ENCODE data around the gene RPS6KA5. TPM values are rescaled to one million over a fixed set of nuclear protein-coding genes. Genes with fewer than 3 reads are reported as not detected.

Gene RPS6KA5
- total RNA-seq, 2 donors from 2014 or later: 3.3 to 5.1 TPM

DNA sequence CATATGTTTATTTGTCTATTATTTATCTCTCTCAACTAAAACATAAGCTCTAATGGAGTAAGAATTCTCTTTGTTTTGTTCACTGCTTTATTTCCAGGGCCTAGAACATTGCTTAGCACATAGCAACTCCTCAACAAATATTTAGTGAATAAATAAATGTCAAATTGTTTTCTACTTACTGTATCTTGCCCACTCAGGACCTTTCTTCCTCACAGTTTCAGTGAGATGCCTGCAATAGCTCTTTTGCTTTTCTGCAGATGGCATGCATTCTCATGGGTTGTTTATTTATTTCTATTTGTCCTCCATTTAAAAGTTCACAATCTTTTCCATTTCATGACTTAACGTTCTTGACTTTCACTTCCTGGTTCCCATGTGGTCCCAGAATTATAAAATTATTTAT lies 149.3 kb downstream of the RPS6KA5 start:
- H3K4me1 ChIP-seq (ENCODE audit: control insufficient read depth, insufficient read depth, low read length): peaks cover 6% of the 10 kb centered on the region
- H3K36me3 ChIP-seq (ENCODE audit: control insufficient read depth, insufficient read depth, low read length): no peaks in the 10 kb centered on the region
- Mint-ChIP-seq H3K4me3 (no peak overlapping the region), H3K9me3 (no peaks in the 10 kb centered on the region), H3K27me3 (ENCODE audit: insufficient read depth) (no peaks in the 10 kb centered on the region), H3K36me3 (ENCODE audit: low read depth) (no peaks in the 10 kb centered on the region), H3K4me1 (peaks cover 3% of the 10 kb centered on the region), H3K27ac (no peak overlapping the region)
- no peaks in the 10 kb centered on the region for H3K27me3 ChIP-seq (ENCODE audit: control insufficient read depth, insufficient read depth, low read length, poor library complexity, severe bottlenecking)
- TF ChIP-seq, protein P1, sequence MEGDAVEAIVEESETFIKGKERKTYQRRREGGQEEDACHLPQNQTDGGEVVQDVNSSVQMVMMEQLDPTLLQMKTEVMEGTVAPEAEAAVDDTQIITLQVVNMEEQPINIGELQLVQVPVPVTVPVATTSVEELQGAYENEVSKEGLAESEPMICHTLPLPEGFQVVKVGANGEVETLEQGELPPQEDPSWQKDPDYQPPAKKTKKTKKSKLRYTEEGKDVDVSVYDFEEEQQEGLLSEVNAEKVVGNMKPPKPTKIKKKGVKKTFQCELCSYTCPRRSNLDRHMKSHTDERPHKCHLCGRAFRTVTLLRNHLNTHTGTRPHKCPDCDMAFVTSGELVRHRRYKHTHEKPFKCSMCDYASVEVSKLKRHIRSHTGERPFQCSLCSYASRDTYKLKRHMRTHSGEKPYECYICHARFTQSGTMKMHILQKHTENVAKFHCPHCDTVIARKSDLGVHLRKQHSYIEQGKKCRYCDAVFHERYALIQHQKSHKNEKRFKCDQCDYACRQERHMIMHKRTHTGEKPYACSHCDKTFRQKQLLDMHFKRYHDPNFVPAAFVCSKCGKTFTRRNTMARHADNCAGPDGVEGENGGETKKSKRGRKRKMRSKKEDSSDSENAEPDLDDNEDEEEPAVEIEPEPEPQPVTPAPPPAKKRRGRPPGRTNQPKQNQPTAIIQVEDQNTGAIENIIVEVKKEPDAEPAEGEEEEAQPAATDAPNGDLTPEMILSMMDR (conservative IDR thresholded peaks at IDR 0.05): no peak
- no peaks in the 10 kb centered on the region for H3K9me3 ChIP-seq (ENCODE audit: control insufficient read depth, low read length)
- no peak overlapping the region for H3K27ac ChIP-seq (ENCODE audit: low read depth, low read length)
- H3K9ac ChIP-seq (ENCODE audit: extremely low read depth, low read length, poor library complexity, severe bottlenecking): no peak overlapping the region
- DNase-seq: no peak
- H3K4me3 ChIP-seq (ENCODE audit: low read length): no peak overlapping the region
- WGBS, 2 experiments (ENCODE audit: insufficient coverage in 1 of 2, insufficient read length in 1 of 2): 93% methylated on average over 1 of the region's 1 CpG; no CpG with 5 or more reads in 1 of the 2 experiments

DNA sequence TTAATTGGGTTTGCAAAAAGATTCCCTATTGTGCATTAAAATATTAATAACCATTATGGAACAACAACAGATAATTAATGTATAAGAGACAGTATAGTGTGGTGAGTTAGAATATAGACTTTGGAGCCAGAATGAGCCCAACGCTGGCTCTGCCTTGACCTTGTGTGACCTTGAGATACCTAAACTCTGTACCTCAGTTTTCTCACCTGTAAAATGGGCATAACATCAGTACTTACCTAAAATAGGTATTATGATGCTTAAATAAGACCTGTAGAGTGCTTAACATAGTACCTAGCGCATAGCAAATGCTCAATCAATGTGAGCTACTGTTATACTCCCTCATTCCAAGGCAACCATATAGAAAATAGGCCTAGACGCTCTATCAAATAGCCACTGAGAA lies 153.3 kb downstream of the RPS6KA5 start:
- Histone ChIP-seq H3K4me3 (ENCODE audit: low read length) (no peak overlapping the region), H3K27me3 (ENCODE audit: control insufficient read depth, insufficient read depth, low read length, poor library complexity, severe bottlenecking) (no peaks in the 10 kb centered on the region), H3K36me3 (ENCODE audit: control insufficient read depth, insufficient read depth, low read length) (no peaks in the 10 kb centered on the region), H3K4me1 (ENCODE audit: control insufficient read depth, insufficient read depth, low read length) (peaks cover 6% of the 10 kb centered on the region), H3K27ac (ENCODE audit: low read depth, low read length) (no peak overlapping the region), H3K9me3 (ENCODE audit: control insufficient read depth, low read length) (no peaks in the 10 kb centered on the region), H3K9ac (ENCODE audit: extremely low read depth, low read length, poor library complexity, severe bottlenecking) (no peak overlapping the region)
- DNase-seq: no peak
- TF ChIP-seq, protein P1 (conservative IDR thresholded peaks at IDR 0.05): no peak
- Mint-ChIP-seq H3K27me3 (ENCODE audit: insufficient read depth) (no peaks in the 10 kb centered on the region), H3K9me3 (no peaks in the 10 kb centered on the region), H3K36me3 (ENCODE audit: low read depth) (no peaks in the 10 kb centered on the region), H3K4me1 (peaks cover 7% of the 10 kb centered on the region), H3K4me3 (no peak overlapping the region), H3K27ac (no peak overlapping the region)
- WGBS, 2 experiments (ENCODE audit: insufficient coverage in 1 of 2, insufficient read length in 1 of 2): 93% methylated on average over 3 of the region's 3 CpGs; no CpG with 5 or more reads in 1 of the 2 experiments

DNA sequence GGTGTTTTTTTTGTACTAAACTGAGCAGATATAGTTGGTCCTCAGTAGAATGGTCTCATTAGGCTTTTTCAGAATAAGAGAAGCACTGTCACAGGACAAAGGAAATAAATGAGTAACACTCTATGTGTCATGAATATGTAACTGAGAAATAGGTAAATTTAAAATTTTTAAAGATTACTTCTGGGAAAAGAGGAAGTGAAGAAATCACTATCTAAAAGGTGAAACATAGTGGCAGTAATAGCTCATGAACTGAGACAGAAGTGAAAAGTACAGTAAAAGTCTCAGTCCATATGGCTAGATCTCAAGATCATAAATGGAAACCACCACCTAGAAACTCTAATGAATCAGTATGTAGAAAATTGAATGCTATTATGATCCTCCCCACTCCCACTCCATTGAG lies 154.9 kb downstream of the RPS6KA5 start:
- H3K27ac Mint-ChIP-seq: no peak overlapping the region
- no peak overlapping the region for H3K9ac ChIP-seq (ENCODE audit: extremely low read depth, low read length, poor library complexity, severe bottlenecking)
- no peaks in the 10 kb centered on the region for H3K9me3 ChIP-seq (ENCODE audit: control insufficient read depth, low read length)
- no peak overlapping the region for H3K4me3 Mint-ChIP-seq
- no peaks in the 10 kb centered on the region for H3K36me3 Mint-ChIP-seq (ENCODE audit: low read depth)
- H3K27ac ChIP-seq (ENCODE audit: low read depth, low read length): no peak overlapping the region
- peaks cover 7% of the 10 kb centered on the region for H3K4me1 Mint-ChIP-seq
- no peak overlapping the region for H3K4me3 ChIP-seq (ENCODE audit: low read length)
- TF ChIP-seq, protein P1 (conservative IDR thresholded peaks at IDR 0.05): no peak
- H3K36me3 ChIP-seq (ENCODE audit: control insufficient read depth, insufficient read depth, low read length): no peaks in the 10 kb centered on the region
- peaks cover 6% of the 10 kb centered on the region for H3K4me1 ChIP-seq (ENCODE audit: control insufficient read depth, insufficient read depth, low read length)
- DNase-seq: no peak
- no peaks in the 10 kb centered on the region for H3K9me3 Mint-ChIP-seq
- no peaks in the 10 kb centered on the region for H3K27me3 Mint-ChIP-seq (ENCODE audit: insufficient read depth)
- H3K27me3 ChIP-seq (ENCODE audit: control insufficient read depth, insufficient read depth, low read length, poor library complexity, severe bottlenecking): no peaks in the 10 kb centered on the region

Data from endodermal cell (in vitro differentiated cells).